GM15510 (cell line): ENCODE data around the gene ATP6AP1.

Source experiments
- POLR2A ChIP-seq: IDR thresholded peaks from 3 replicates; pipeline ENCODE4 v1.6.1; 2011; ENCODE audit warnings: borderline replicate concordance; ENCODE audit not compliant: insufficient read length; ENCODE audit errors: extremely low read depth

ATP6AP1 gene, protein sequence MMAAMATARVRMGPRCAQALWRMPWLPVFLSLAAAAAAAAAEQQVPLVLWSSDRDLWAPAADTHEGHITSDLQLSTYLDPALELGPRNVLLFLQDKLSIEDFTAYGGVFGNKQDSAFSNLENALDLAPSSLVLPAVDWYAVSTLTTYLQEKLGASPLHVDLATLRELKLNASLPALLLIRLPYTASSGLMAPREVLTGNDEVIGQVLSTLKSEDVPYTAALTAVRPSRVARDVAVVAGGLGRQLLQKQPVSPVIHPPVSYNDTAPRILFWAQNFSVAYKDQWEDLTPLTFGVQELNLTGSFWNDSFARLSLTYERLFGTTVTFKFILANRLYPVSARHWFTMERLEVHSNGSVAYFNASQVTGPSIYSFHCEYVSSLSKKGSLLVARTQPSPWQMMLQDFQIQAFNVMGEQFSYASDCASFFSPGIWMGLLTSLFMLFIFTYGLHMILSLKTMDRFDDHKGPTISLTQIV

DNA sequence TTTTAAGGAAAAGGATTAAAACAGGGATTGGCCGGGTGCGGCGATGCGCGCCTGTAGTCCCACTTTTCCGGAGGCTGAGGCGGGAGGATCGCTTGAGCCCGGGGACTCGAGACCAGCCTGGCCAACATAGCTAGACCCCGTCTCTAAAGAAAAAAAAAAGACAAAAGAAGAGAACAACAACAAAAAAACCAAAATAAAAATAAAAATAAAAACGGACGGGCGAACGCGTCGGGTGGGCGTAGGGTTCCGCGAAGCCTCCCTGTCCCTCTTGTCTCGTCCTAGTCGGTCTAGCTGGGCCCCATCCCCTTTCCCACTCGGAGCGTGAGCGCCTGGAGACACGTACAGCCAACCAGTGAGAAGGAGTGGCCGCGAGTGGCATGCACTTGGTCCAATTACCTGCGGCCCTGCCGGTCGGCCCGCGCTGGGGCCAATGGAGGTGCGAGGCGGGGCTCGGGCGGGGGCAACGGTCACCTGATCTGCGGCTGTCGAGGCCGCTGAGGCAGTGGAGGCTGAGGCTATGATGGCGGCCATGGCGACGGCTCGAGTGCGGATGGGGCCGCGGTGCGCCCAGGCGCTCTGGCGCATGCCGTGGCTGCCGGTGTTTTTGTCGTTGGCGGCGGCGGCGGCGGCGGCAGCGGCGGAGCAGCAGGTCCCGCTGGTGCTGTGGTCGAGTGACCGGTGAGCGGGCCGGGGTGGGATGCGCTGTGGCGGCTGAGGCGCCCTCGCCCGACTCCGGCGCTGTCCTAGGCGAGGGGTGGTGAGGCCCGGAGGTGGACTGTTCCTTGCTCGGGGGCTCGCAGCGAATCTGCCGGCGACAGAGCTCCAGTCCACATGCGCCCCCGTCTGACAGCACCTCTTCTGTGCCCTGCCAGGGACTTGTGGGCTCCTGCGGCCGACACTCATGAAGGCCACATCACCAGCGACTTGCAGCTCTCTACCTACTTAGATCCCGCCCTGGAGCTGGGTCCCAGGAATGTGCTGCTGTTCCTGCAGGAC is at the start of gene ATP6AP1:
TSS of gene ATP6AP1 (plus strand) at position 502 of the 996 bp plus-strand sequence. CDS start at position 518, 16 bp downstream.
- TF ChIP-seq POLR2A: peak; percentile 53

DNA sequence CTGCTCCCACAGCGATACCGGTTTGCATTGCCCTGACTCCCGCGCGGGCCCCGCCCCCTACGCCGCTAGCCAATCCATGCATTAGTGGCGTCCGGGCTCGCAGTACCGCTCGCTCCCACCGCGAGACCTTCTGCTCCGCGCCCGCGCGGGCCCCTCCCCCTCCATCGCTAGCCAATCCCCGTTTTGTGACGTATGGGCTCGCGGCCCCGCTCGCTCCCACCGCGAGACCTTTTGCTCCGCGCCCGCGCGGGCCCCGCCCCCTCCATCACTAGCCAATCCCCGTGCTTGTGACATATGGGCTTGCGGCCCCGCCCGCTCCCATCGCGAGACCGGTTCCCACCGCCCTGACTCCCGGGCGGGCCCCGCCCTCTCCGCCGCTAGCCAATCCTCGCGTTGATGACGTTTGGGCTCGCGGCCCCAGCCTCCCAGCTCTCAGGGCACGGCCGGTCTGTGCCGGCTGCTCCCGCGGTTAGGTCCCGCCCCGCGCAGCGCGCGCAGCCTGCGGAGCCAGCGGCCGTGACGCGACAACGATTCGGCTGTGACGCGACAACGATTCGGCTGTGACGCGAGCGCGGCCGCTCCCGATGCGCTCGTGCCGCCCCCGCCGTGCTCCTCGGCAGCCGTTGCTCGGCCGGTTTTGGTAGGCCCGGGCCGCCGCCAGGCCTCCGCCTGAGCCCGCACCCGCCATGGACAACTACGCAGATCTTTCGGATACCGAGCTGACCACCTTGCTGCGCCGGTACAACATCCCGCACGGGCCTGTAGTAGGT is 49.5 kb upstream of the ATP6AP1 start, which contains the start of gene EMD:
TSS of gene EMD (plus strand) at position 497 of the 770 bp plus-strand sequence. CDS start at position 687, 190 bp downstream.
- peak; percentile 63 for TF ChIP-seq POLR2A

DNA sequence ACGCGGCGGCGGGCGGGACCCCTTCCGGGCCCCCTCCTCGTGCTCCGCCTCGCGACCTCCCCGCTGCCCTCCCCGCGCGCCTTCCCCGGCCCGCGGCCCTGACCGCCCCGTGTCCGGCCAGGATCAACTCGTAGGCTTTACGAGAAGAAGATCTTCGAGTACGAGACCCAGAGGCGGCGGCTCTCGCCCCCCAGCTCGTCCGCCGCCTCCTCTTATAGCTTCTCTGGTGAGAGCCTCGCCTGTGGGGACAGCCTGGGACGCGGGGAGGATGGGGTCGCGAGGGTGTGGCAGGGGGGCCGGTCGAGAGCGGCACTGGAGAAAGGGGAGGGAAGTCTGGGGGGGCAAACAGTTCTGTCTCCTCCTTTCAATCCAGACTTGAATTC is 48.9 kb upstream of the ATP6AP1 start:
- TF ChIP-seq POLR2A: no peak

DNA sequence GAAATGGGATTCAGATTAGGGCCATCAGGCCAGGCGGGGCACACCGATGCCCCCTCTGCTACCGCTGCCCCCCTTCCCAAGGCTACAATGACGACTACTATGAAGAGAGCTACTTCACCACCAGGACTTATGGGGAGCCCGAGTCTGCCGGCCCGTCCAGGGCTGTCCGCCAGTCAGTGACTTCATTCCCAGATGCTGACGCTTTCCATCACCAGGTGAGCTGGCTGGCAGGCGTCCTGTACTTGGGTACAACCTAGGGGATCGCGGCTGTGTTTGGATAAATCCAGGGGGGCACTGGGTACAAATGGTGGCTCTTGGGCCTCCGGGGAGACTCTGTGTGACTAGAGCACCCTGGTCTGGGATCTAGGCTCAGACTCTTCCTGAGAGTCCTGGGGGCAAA is 48.3 kb upstream of the ATP6AP1 start:
- TF ChIP-seq POLR2A: no peak

DNA sequence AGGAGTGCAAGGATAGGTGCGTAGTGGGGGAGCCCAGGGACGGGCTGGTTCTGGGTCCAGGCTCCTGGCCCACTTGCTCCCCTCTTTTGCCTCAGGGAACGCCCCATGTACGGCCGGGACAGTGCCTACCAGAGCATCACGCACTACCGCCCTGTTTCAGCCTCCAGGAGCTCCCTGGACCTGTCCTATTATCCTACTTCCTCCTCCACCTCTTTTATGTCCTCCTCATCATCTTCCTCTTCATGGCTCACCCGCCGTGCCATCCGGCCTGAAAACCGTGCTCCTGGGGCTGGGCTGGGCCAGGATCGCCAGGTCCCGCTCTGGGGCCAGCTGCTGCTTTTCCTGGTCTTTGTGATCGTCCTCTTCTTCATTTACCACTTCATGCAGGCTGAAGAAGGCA is 47.7 kb upstream of the ATP6AP1 start:
- TF ChIP-seq POLR2A: no peak

DNA sequence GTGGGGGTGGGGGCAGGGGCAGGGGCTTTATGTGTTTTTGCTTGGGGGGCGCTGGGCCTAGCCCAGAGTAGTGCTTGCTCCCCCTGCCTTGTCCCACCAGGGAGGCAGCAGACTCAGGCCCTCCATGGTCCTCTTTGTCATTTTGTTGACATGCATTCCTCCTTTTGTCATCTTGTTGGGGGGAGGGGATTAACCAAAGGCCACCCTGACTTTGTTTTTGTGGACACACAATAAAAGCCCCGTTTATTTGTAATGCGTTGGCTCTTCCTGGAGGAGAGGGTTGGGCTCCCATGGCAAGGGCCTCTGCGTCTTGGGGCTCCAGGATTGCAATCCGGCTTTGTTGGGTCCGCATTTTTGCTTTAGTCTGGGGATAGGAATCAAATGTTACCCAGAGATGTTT is 47.2 kb upstream of the ATP6AP1 start:
- TF ChIP-seq POLR2A: no peak

DNA sequence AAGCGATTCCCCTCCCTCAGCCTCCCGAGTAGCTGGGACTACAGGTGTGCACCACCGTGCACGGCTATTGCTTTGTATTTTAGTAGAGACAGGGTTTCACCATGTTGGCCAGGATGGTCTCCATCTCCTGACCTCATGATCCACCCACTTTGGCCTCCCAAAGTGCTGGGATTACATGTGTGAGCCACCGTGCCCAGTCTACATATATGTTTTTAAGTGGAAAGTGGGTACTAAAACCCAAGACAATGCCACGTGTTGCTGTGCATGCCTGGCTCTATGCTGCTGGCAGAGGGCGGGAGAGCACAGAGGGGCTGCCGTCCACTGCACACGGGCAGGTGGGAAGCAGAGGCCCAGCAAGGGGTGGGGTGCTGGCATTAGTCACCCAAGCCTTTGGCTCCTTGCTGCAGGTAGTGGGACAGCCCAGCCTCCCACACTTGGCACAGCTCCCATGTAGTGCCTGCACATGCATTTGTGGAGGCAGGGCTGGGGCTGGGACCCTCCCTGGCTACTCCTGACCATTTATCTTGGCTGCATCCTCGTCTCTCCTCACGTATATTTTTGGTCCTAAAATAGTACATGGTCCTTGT is 45.9 kb upstream of the ATP6AP1 start:
- no peak for TF ChIP-seq POLR2A

DNA sequence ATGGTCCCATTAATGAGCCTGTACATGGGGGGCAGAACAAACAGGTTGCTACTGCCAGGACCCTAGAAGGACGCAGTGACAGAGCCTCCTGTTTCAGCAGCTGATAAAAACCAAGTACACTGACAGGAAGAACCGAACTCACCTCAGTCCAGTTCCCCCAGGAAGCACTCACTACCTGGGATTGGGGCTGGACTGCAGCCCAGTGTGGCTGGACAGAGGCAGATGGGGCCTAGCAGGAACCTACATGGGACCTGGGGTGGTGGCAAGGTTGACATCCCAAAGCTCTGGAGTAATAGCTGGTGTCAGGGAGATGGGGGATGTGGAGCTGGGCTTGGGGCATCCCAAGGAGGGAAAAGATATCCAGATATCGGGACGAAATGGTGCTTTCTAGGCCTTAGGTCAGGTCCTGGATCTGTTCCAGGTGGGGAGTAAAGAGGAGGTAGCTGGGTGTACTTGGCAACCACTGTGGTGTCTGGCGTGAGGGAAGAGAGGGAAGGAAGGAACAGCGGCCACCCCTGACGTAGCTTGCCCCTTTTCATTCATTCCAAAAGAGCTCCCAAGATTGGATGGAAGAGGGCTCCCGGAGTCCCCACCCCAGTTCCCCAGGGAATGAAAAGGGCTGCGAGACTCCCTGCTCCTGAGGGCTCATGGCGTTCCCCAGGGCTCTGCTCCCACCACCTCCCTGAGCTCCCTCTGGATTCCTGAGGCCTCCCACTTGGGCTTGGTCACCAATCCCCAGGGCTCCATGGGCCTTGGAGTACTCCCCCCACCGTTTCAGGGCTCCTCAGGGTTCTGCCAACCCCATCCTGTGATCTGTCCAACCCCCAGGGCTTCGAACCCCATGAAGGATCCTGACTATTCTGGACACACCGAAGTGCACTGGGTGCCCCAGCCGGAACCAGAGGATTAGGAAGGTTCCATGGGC is 44.9 kb upstream of the ATP6AP1 start:
- TF ChIP-seq POLR2A: no peak

DNA sequence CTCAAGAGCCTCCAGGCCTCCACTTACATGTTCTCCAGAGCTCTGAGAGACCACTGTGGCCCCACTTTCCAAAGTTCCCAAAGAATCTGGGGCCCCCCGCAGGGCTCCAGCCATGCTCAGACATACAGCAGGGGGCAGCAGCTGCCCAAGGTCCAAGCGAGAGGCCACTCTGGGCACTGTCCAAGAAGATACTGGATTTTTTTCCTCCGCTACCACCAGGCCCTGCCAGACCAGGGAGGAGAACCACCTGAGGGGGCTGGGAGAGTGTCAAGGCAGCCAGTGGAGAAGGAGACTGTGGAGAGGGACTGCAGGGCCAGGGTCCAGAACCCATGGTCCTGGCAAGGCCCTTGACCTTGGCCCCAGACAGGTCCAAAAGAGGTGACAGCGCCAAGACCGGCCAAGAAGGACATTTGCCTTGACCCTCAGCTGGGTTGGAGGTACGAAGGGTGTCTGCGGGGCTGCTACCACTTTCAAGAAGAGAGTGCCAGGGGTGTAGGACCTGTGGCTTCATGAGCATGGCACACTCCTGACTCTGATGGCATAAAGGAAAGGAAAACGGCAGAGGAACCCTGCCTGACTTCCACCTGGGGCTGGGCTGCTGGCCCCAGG is 44.1 kb upstream of the ATP6AP1 start:
- no peak for TF ChIP-seq POLR2A

DNA sequence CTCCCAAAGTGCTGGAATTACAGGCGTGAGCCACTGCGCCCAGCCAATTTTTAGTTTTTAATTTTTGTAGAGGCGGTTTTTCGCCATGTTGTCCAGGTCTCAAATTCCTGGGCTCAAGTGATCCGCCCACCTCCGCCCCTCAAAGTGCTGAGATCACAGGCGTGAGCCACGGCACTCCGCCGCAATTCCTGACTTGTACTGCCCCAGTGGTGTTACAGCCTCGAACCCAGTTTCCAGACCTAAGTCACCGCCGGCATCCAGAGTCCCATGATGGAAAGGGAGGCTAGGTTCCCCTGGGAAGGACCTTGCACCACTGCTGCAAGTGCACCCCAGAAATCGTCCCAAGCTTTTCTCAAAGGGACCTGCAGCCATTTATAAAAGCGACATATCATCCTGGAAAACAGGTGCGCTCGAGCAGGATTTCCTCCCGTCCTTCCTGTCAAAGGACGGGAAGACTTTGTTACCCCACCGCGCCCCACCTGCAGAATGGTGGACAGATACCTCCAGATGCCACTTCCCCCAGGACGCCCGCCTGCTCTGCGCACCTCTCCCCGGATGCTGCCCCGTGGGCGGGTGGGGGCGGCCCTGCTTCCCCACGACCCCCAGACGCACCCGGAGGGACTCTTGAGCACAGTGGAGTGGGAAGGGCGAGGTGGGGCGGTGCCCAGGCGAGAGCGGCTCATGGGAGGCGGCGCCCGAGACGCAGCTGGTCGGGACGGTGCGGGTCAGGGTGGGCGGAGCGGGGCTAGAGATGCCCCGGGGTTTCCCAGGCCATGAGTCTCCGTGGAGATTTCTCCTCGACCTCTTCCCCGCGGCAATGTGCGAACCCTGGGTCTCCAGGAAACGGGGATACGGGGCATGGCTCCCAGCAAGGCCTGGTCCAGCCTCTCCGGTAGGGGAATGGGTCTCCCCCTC is 31.2 kb upstream of the ATP6AP1 start:
- TF ChIP-seq POLR2A: peak; percentile 44

DNA sequence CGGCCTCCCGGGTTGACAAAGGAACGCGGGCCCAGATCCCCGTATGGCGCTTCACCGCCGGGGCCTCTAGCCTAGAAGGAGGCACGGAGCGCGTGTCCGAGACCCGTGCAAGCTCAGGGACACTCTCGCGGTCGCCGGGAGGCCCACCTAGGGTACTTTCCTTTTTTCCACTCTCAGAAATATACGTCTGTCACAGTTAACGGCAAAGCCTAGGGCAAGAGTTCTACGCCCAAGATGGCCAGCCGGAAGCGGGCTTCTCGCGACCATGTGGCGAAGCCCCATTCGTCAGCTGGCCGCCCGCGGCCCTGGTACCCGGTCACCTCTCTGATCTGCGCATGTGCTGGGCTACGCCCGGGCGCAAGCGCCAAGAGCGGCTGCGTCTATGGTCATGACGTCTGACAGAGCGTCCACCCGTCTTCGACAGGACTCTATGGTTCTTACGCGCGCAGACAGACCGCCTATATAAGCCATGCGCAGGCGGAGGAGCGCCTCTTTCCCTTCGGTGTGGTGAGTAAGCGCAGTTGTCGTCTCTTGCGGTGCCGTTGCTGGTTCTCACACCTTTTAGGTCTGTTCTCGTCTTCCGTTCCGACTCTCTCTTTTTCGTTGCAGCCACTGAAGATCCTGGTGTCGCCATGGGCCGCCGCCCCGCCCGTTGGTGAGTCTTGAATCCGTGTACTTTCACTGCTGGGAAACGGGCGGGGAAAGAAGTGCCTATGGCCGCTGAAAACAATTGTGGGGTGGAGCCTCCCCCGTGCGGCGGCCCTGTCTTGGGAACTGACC is 30.4 kb upstream of the ATP6AP1 start, which contains the start of gene RPL10:
TSS of gene RPL10 (plus strand) at position 490 of the 780 bp plus-strand sequence. CDS start at position 633, 143 bp downstream.
- TF ChIP-seq POLR2A: peak; percentile 96
